HL-60 (cell line): Measurements from ENCODE around the gene HYAL3.

Source experiments
- DNase-seq, 2 experiments: peaks; one replicate each; pipeline ENCODE4 v3.0.0-alpha.2; 2010 to 2020; ENCODE audit warnings: low read depth in 1 of 2, low spot score in 1 of 2
- H3K27ac ChIP-seq: fragments of 250-450 bp; sonication (Bioruptor Pico); replicated peaks from 2 replicates; pipeline ENCODE4 v1.5.1; 2020; ENCODE audit warnings: mild to moderate bottlenecking, moderate library complexity
- H3K27me3 ChIP-seq: fragments of 250-450 bp; sonication (Bioruptor Pico); 2 replicates; pipeline ENCODE4 v1.5.1; 2021; ENCODE audit warnings: mild to moderate bottlenecking, moderate library complexity; ENCODE audit not compliant: insufficient read depth, poor library complexity, severe bottlenecking
- H3K4me3 ChIP-seq: replicated peaks from 2 replicates; pipeline ENCODE4 v1.5.1; 2011; ENCODE audit warnings: mild to moderate bottlenecking, control low read depth, low read length; ENCODE audit not compliant: insufficient read depth
- GABPA ChIP-seq: IDR thresholded peaks from 2 replicates; pipeline ENCODE4 v1.6.1; 2012; ENCODE audit warnings: low read depth
- POLR2AphosphoS5 ChIP-seq: IDR thresholded peaks from 2 replicates; pipeline ENCODE4 v1.6.1; 2012; ENCODE audit warnings: low read depth
- SPI1 ChIP-seq: IDR thresholded peaks from 2 replicates; pipeline ENCODE4 v1.6.1; 2012; ENCODE audit warnings: low read depth, mild to moderate bottlenecking, borderline replicate concordance
- TF ChIP-seq, protein P1 (sequence below): IDR thresholded peaks from one replicate; pipeline ENCODE4 v1.5.1; 2011; ENCODE audit warnings: low read length, control low read depth, inconsistent platforms; ENCODE audit not compliant: insufficient read depth
- TF ChIP-seq, protein P2 (sequence below): IDR thresholded peaks from 2 replicates; pipeline ENCODE4 v1.6.1; 2012; ENCODE audit warnings: low read depth; ENCODE audit not compliant: insufficient replicate concordance

Gene HYAL3

DNA sequence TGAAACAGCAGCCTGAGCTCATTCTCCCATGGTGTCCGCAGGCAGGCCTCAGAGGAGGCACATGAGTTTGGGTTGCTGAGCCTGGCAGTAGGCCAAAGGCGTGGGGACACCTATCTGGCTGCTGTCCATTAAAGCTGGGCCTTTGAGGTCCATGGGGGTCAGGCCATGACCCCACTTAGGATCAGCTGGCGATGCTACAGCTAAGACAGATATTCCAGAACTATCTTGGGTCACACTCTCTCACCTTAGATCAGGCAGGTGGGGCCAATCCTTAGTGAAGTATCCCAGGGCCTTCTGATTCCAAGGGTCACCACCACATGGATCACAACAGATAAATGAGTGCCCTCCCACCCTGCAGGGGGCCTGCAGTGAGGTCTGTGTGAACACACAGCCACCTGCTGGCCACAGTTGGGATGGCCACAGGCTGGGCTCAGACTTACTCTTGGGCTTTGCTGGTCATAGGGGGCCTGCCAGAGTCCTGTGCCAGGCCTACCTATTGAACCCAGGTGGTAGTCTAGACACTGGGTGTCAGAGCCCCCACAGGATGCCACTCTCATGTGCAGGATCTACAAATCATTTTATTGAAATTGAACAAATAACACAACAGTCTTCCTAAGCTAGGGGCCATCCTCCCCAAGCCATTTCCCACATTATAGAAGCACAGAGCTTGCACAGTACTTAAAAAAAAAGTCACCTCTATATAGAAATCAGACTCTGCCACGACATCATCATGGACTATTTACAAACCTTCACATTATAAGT lies 25.3 kb upstream of the HYAL3 start:
- peak in 1 of 2 experiments; percentile 68 for DNase-seq
- H3K27ac ChIP-seq, result peak overlapping the region; percentile 100
- H3K4me3 ChIP-seq, result no peak overlapping the region
- no peak for TF ChIP-seq GABPA
- TF ChIP-seq SPI1, result no peak
- TF ChIP-seq, protein P1, sequence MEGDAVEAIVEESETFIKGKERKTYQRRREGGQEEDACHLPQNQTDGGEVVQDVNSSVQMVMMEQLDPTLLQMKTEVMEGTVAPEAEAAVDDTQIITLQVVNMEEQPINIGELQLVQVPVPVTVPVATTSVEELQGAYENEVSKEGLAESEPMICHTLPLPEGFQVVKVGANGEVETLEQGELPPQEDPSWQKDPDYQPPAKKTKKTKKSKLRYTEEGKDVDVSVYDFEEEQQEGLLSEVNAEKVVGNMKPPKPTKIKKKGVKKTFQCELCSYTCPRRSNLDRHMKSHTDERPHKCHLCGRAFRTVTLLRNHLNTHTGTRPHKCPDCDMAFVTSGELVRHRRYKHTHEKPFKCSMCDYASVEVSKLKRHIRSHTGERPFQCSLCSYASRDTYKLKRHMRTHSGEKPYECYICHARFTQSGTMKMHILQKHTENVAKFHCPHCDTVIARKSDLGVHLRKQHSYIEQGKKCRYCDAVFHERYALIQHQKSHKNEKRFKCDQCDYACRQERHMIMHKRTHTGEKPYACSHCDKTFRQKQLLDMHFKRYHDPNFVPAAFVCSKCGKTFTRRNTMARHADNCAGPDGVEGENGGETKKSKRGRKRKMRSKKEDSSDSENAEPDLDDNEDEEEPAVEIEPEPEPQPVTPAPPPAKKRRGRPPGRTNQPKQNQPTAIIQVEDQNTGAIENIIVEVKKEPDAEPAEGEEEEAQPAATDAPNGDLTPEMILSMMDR, result peak; percentile 89
- H3K27me3 ChIP-seq, result no peaks in the 10 kb centered on the region

DNA sequence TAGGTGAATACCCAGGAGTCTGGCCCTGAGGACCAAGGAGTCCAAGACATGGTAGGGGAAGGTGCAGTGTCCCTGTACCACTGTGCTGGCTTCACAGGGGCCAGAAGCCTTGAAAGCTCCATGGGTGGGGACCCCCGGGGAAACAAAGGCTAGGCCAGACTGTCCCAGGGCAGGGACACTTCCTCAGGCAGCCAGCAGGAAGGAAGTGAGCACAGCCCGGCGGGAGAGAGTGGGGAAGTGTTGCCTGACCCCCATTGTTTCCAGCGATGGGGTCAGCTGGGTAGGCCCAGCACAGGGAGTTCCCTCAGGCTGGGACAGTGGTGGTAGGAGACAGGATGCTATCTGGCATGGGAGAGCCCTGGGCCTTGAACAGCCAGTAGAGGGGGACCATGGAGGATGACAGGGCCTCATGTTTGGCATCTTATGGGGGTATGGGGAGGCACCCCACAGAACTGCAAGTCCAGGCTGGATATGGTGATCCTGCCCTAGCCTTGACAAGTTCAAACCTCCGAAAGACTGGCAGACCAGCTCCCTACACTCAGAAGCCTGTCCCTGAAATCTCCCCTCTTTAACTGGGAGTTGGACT lies 24.5 kb upstream of the HYAL3 start:
- H3K27ac ChIP-seq, result peak overlapping the region; percentile 100
- DNase-seq, result no peak
- no peak overlapping the region for H3K4me3 ChIP-seq
- TF ChIP-seq SPI1 (peak; percentile 39; the same call in 1 of the 2 replicates), GABPA (no peak), POLR2AphosphoS5 (0 out of 2 replicates have a peak, but pooled peaks have one; percentile 6)
- TF ChIP-seq, protein P2, sequence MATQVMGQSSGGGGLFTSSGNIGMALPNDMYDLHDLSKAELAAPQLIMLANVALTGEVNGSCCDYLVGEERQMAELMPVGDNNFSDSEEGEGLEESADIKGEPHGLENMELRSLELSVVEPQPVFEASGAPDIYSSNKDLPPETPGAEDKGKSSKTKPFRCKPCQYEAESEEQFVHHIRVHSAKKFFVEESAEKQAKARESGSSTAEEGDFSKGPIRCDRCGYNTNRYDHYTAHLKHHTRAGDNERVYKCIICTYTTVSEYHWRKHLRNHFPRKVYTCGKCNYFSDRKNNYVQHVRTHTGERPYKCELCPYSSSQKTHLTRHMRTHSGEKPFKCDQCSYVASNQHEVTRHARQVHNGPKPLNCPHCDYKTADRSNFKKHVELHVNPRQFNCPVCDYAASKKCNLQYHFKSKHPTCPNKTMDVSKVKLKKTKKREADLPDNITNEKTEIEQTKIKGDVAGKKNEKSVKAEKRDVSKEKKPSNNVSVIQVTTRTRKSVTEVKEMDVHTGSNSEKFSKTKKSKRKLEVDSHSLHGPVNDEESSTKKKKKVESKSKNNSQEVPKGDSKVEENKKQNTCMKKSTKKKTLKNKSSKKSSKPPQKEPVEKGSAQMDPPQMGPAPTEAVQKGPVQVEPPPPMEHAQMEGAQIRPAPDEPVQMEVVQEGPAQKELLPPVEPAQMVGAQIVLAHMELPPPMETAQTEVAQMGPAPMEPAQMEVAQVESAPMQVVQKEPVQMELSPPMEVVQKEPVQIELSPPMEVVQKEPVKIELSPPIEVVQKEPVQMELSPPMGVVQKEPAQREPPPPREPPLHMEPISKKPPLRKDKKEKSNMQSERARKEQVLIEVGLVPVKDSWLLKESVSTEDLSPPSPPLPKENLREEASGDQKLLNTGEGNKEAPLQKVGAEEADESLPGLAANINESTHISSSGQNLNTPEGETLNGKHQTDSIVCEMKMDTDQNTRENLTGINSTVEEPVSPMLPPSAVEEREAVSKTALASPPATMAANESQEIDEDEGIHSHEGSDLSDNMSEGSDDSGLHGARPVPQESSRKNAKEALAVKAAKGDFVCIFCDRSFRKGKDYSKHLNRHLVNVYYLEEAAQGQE, result no peak
- TF ChIP-seq, protein P1, result no peak
- H3K27me3 ChIP-seq, result no peaks in the 10 kb centered on the region

DNA sequence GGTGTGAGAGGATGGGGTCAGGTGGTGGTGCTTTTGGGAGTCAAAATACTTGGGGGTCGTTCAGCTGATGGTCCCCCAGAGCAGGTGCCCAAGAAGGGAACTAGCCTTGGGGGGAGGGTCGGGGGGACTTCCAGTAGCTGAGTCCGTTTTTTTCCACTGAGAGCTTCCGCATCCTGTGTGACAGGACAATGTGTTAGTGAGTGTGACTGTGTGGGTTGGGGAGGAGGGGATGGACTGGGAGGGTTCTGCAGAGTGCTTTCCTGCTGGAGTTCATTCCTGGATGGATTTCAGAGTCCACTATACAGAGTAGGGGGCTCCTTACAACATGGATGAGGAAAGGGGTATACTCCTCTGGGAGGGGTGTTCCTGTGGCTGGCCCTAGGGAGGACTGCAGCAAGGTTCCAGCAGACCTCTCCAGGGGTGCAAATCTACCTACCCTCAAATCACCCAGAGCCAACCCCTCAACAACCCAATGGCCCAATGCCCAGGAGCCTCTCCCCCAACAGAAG lies 23.9 kb upstream of the HYAL3 start:
- H3K27ac ChIP-seq, result peak overlapping the region; percentile 100
- peak in 1 of 2 experiments; percentile 49 for DNase-seq
- no peaks in the 10 kb centered on the region for H3K27me3 ChIP-seq
- H3K4me3 ChIP-seq, result no peak overlapping the region
- TF ChIP-seq, protein P2, result no peak
- TF ChIP-seq POLR2AphosphoS5, result peak; percentile 48; the same call in 1 of the 2 replicates
- peak; percentile 26; the same call in 1 of the 2 replicates for TF ChIP-seq SPI1

DNA sequence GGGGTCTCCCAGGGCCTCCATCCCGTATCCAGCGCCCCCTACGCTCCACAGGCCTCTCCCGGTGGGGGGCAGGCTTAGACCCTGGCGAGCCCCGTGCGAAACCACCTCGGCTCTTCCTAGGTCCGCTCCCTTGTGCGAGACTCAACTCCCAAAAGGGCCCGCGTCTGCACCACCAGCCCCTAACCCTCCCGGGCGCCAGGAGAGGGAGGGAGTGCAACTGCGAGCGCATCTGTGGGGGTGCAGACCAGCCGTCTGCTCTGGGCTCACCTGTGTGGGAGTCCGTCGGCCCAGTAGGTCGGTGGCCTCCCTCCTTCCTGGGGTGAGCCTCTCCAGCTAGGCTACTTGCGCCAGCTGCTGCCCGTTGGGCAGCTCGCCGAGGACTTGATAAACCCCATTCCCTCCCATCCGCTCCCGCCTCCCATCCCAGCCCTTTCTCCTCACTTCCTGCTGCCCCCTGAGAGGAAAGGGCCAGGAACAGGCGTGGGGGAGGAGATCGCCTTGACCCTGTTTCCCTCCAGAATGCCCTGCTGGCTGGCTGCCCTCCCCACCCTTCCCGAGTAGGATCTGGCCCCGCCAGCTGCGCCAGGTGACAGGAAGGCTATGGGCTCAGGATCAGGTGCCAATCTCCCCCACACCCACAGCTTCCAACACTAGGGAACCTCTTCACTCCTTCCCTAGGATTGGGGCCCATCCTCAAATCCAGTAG lies 23.3 kb upstream of the HYAL3 start, which contains the start of gene HYAL2:
HYAL2 (minus strand) TSS at position 360 of the 706 bp plus-strand sequence. CDS start 2,256 bp downstream, outside the sequence.
- no peak for DNase-seq
- peak within 1 kb of the TSS; percentile 68 for H3K4me3 ChIP-seq
- no peaks in the 10 kb centered on the region for H3K27me3 ChIP-seq
- TF ChIP-seq, protein P2, result no peak
- TF ChIP-seq GABPA (no peak), SPI1 (no peak), POLR2AphosphoS5 (no peak)
- TF ChIP-seq, protein P1, result no peak
- peak within 1 kb of the TSS; percentile 100 for H3K27ac ChIP-seq
